Breast epithelium (tissue), 4 donors: ENCODE results near the gene TSG101. TPM values are rescaled to one million over a fixed set of nuclear protein-coding genes. Genes with fewer than 3 reads are reported as not detected.

Experiments used
- DNase-seq, 2 donors: peaks; one replicate each; pipeline ENCODE4 v3.0.0-alpha.2; 2019; ENCODE audit warnings: low spot score in 2 of 2
- H3K27ac ChIP-seq, 2 donors: fragments of 200-600 bp; sonication (generic) in 1 of 2; one replicate each; pipeline ENCODE4 v1.5.1; 2016 to 2019; ENCODE audit warnings: mild to moderate bottlenecking in 1 of 2
- H3K27me3 ChIP-seq, 2 donors: fragments of 200-600 bp; sonication (generic) in 1 of 2; one replicate each; pipeline versions ENCODE4 v1.5.1 to v1.6.0; 2017 to 2019; ENCODE audit warnings: control low read depth in 1 of 2, mild to moderate bottlenecking in 1 of 2
- H3K36me3 ChIP-seq: fragments of 200-600 bp; one replicate; pipeline ENCODE4 v1.5.1; 2019
- H3K4me1 ChIP-seq, 2 donors: fragments of 200-600 bp; sonication (generic); one replicate each; pipeline ENCODE4 v1.5.1; 2016 to 2019; ENCODE audit warnings: control low read depth in 1 of 2
- H3K4me3 ChIP-seq, 3 donors: fragments of 200-600 bp; sonication (generic); 1 replicate in 2 of 3; 2 replicates in 1 of 3; pipeline ENCODE4 v1.5.1; 2016 to 2019; ENCODE audit warnings: mild to moderate bottlenecking in 3 of 3, moderate library complexity in 2 of 3
- H3K9me3 ChIP-seq, 2 donors: fragments of 200-600 bp; sonication (generic) in 1 of 2; one replicate each; pipeline ENCODE4 v1.5.1; 2016 to 2019; ENCODE audit warnings: control low read depth in 1 of 2
- POLR2A ChIP-seq: fragments of 450-650 bp; IDR thresholded peaks from one replicate; pipeline ENCODE4 v1.6.1; 2016; ENCODE audit warnings: antibody characterized with exemption, mild to moderate bottlenecking, moderate library complexity
- POLR2AphosphoS5 ChIP-seq, 3 donors: sonication (generic); formaldehyde crosslinking; IDR thresholded peaks; one replicate each; pipeline ENCODE4 v1.6.1; 2017; ENCODE audit warnings: antibody characterized with exemption in 3 of 3
- intact Hi-C: fragments of 100-400 bp; cut with DNase I; formaldehyde crosslinking; loops from one replicate; pipeline ENCODE4 v1.15.1; 2023; ENCODE audit warnings: low total_unique reads
- total RNA-seq, 3 donors: library from RNA; depleted of rRNA; stranded (reverse); fragments of >200 nt; gene quantifications; one replicate each; pipeline ENCODE4 v1.1.0, GENCODE V29; 2016
- TF ChIP-seq, protein P1 (sequence below), 3 donors: fragments of 450-650 bp; IDR thresholded peaks; one replicate each; pipeline ENCODE4 v1.5.1; 2016 to 2017; ENCODE audit warnings: antibody characterized with exemption in 3 of 3, mild to moderate bottlenecking in 3 of 3, moderate library complexity in 3 of 3

TSG101 gene
- total RNA-seq, 3 donors from 2014 or later = 66.5 to 114 (median 72.8) TPM

DNA sequence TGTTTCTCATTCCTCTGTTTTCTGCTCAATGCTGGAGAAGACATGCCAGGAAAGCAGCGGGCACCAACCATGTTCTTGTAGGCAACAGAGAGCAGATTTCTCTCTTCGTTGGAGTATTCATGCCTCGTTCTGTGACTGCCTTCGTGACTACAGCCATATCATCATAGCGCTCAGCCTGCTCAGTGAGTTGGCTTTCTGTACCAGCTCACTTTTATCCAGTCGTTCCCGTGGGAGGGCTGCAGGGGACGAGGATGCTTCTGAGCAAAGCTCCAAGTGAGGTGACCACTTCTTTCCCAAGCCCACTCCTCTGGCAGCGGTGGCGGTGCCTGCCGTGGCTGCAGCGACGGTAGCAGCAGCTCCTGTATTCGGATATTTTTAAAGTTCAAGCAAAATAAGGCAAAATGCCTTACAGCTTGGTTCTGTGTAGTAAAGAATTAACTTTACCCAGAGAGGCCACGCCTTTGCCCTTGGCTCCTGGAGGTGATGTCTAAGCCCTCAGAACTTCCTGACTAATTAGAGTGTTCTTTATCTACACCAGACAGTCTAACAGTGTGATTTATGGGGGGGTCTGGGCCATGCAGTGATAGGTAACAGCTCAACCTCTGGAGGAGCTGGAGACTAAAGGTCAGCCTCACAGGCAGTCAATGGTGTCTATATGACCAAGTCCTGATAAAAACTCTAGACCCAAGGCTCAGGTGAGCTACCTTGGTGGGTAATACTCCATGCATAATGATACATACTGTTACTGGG is 35.8 kb downstream of the TSG101 start:
- TF ChIP-seq, protein P1, sequence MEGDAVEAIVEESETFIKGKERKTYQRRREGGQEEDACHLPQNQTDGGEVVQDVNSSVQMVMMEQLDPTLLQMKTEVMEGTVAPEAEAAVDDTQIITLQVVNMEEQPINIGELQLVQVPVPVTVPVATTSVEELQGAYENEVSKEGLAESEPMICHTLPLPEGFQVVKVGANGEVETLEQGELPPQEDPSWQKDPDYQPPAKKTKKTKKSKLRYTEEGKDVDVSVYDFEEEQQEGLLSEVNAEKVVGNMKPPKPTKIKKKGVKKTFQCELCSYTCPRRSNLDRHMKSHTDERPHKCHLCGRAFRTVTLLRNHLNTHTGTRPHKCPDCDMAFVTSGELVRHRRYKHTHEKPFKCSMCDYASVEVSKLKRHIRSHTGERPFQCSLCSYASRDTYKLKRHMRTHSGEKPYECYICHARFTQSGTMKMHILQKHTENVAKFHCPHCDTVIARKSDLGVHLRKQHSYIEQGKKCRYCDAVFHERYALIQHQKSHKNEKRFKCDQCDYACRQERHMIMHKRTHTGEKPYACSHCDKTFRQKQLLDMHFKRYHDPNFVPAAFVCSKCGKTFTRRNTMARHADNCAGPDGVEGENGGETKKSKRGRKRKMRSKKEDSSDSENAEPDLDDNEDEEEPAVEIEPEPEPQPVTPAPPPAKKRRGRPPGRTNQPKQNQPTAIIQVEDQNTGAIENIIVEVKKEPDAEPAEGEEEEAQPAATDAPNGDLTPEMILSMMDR (IDR thresholded peaks at IDR 0.05) = no peak
- no peak for TF ChIP-seq POLR2AphosphoS5 (IDR thresholded peaks at IDR 0.05)
- no peak for TF ChIP-seq POLR2A
- peak overlapping the region; percentile 13 to 56 for H3K27ac ChIP-seq
- H3K9me3 ChIP-seq = no peaks in the 10 kb centered on the region
- H3K4me3 ChIP-seq = no peak overlapping the region
- intact Hi-C loops = no loop called here
- no peaks in the 10 kb centered on the region for H3K36me3 ChIP-seq
- DNase-seq = no peak
- H3K4me1 ChIP-seq = no peaks in the 10 kb centered on the region
- H3K27me3 ChIP-seq = no peaks in the 10 kb centered on the region

DNA sequence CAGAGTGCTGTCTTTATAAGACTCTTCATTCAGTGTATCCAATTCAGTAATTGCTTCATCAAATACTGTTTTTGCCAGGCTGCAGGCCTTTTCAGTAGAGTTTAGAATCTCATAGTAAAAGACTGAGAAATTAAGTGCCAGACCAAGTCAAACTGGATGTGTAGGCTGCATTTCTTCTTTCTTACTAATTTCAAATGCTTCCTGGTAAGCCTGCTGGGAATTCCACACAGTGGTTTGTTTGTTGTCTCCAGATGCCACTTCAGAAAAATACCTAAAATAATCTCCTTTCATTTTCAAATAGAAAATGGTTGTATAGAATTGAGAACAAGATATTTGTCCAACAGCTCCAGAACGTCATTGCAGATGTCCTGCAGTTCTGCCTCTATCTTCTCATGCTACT is 36.4 kb downstream of the TSG101 start:
- Histone ChIP-seq H3K27ac (peak overlapping the region in 1 of 2 donors; percentile 56), H3K9me3 (no peaks in the 10 kb centered on the region), H3K4me1 (no peaks in the 10 kb centered on the region), H3K4me3 (no peak overlapping the region), H3K36me3 (no peaks in the 10 kb centered on the region), H3K27me3 (no peaks in the 10 kb centered on the region)
- intact Hi-C loops = no loop called here
- TF ChIP-seq, protein P1 (IDR thresholded peaks at IDR 0.05) = no peak
- TF ChIP-seq POLR2A = no peak
- no peak for TF ChIP-seq POLR2AphosphoS5 (IDR thresholded peaks at IDR 0.05)
- DNase-seq = no peak

DNA sequence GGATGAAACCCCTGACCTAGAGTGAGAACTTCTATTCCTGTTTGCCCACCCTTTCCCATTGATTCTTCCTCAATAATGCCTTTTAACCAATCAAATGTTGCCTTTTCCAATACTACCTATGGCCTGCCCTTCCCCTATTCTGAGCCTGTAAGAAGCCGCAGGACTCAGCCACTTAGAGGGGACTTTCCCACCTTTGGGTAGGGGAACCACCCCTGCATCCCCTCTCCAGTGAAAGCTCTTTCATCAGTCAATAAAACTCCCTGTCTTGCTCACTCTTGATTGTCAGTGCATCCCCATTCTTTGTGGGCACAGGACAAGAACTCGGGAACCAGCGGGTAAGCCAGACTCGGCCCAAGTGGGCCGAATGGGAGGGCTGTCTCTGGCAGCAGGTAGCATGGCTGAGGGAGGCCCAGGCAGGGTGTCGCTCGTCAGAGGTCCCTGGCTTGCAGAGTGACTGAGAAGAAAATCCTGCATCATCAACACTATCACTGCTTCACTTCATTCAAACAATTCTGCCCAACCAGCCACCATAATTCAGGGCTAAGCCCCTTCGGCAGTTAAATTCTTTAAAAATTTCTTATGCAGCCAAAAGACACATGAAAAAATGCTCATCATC is 40.7 kb downstream of the TSG101 start:
- Histone ChIP-seq H3K27me3 (no peaks in the 10 kb centered on the region), H3K9me3 (no peaks in the 10 kb centered on the region), H3K4me3 (no peak overlapping the region), H3K36me3 (no peaks in the 10 kb centered on the region), H3K27ac (no peak overlapping the region), H3K4me1 (no peaks in the 10 kb centered on the region)
- TF ChIP-seq POLR2A = no peak
- TF ChIP-seq, protein P1 (IDR thresholded peaks at IDR 0.05) = no peak
- no peak for TF ChIP-seq POLR2AphosphoS5 (IDR thresholded peaks at IDR 0.05)
- intact Hi-C loops = no loop called here
- DNase-seq = no peak

DNA sequence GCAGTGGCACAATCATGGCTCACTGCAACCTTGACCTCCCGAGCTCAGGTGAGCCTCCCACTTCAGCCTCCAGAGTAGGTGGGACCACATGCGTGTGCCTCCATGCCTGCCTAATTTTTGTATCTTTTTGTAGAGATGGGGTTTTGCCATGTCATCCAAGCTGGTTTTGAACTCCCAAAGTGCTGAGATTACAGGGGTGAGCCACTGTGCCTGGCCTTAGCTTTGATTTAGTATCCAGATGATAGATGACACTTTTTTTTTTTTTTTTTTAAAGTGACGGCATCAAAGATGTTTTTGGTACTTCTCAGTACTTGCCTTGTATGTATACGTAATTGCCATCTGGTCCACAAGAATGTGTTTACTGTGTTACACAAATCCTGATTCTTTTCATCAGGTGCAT is 47.7 kb downstream of the TSG101 start:
- Histone ChIP-seq H3K27me3 (no peaks in the 10 kb centered on the region), H3K4me1 (no peaks in the 10 kb centered on the region), H3K4me3 (no peak overlapping the region), H3K9me3 (no peaks in the 10 kb centered on the region), H3K27ac (no peak overlapping the region), H3K36me3 (peaks cover 6% of the 10 kb centered on the region)
- intact Hi-C loops = no loop called here
- TF ChIP-seq, protein P1 (IDR thresholded peaks at IDR 0.05) = no peak
- no peak for TF ChIP-seq POLR2AphosphoS5 (IDR thresholded peaks at IDR 0.05)
- TF ChIP-seq POLR2A = no peak
- DNase-seq = no peak

DNA sequence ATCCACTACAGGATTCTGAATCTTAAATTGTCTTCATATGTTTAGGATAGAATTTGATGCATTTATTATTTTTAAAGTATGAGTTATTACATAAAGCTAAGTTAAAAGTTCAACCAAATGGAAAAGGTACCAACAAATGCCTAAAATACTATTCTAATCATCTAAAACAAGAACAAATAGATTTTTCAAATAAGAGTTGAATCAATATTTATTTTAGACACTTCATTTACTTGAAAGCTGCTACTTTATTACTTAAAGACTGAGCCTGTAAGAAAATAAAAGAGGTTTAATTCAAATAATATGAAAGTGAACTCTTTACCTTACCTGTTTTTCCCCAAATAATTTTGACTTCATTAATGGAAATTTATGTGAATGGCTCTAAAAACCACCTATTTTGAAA is 54.2 kb downstream of the TSG101 start:
- TF ChIP-seq, protein P1 (IDR thresholded peaks at IDR 0.05) = no peak
- TF ChIP-seq POLR2A (no peak), POLR2AphosphoS5 (IDR thresholded peaks at IDR 0.05) (no peak)
- no peaks in the 10 kb centered on the region for H3K4me1 ChIP-seq
- H3K27ac ChIP-seq = no peak overlapping the region
- DNase-seq = no peak
- H3K4me3 ChIP-seq = no peak overlapping the region
- intact Hi-C loops = no loop called here
- H3K9me3 ChIP-seq = no peaks in the 10 kb centered on the region
- no peaks in the 10 kb centered on the region for H3K36me3 ChIP-seq
- H3K27me3 ChIP-seq = no peaks in the 10 kb centered on the region
